NCI-H69 (cell line): ENCODE results near the gene KRCC1.
"Not testable (repeated sequence)": the region's sequence is repeated elsewhere in the genome, so short reads cannot be mapped to it uniquely, and the experiment has no call there.

ENCODE experiments used
- DNase-seq: peaks from one replicate; lab custom pipeline; 2025; lab: John Stamatoyannopoulos, UW

The KRCC1 gene

GRCh38 chr2:88074854-88075292 lies 19.3 kb upstream of the KRCC1 start:
- DNase-seq, result no peak

- DNase-seq, result no peak
Observed at GRCh38 chr2:88074150-88074549, 18.6 kb upstream of the KRCC1 start.

- no peak for DNase-seq
Observed at GRCh38 chr2:88071365-88071764, 15.8 kb upstream of the KRCC1 start.

DNA sequence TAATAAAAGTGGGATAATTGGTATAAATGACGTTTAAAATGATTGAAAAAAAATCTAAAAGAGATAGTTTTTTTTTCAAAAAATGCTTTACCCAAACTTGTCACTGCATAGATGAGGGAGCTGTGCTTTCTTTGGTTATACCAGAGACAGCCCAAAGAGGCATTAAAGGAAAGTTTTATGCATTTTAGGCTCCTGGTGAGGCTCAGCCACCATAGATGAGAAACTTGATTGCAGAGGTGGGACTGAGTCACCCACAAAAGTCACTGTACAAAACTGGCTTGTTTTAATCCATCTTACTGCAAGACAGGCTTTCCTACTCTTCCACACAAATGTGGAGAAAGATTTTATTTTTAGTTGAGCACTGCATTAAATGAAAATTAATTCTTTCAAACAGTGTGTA lies 14.5 kb upstream of the KRCC1 start:
- DNase-seq, result no peak

- no peak for DNase-seq
Observed at GRCh38 chr2:88069117-88069516, 13.5 kb upstream of the KRCC1 start.

GRCh38 chr2:88068044-88068443 lies 12.5 kb upstream of the KRCC1 start:
- no peak for DNase-seq

DNA sequence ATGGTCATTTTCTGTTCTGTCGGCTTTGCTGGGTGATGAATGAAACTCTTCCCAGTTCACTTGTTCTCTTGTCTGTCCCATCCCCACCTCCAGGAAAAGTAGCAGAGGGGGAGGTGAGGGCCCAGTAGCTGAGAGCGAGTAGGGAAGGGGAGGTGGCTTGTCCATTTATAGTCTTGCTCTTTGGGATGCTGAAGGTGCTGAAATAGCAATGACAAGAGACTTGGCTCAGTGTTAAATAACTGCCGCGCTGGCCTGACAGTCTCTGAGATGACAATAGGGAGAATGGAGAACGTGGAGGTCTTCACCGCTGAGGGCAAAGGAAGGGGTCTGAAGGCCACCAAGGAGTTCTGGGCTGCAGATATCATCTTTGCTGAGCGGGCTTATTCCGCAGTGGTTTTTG lies 12.0 kb upstream of the KRCC1 start, which contains the start of gene SMYD1:
Gene SMYD1 (plus strand): TSS at position 228 of the 400 bp plus-strand sequence. CDS start 40 bp downstream, at position 268.
- DNase-seq, result no peak

DNA sequence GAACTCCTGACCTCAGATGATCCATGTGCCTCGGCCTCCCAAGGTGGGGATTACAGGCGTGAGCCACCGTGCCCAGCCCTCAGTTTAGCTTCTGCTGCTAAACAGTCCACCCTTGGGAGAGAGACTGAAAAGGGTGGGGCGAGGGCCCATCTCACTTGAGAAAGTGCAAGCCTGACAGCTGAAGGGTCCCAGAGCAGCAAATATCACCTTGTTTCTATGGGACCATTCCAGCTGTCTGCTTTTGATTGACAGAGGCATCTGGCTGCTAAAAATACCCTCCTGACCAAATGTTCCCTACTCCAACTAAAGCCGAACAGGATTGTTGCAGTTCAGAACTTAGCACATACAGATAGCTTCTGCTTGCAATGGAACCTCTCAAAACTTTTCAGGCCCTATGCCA lies 11.6 kb upstream of the KRCC1 start:
- DNase-seq, result no peak

GRCh38 chr2:88066543-88066942 lies 11.0 kb upstream of the KRCC1 start:
- no peak for DNase-seq

DNA sequence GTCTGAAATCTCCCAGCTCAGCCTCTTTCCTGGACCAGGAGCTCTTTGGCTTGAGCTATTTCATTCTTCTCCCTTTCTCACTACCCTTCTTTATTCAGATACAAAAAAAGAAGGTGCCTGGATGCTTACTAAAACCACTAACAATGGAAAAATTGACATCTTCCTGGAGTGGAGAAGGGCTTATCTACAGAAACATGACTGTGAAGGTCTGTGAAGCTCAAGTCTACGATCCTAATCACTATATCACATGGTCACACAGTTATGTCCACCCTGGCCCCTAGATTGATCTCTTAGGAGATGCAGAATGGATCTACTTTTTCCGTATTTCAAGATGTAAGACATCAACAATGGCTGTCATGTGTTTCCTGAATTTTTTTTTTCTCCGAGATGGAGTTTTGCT lies 5.7 kb upstream of the KRCC1 start:
- DNase-seq, result no peak

- no peak for DNase-seq
Observed at GRCh38 chr2:88060907-88061275, 5.3 kb upstream of the KRCC1 start.

DNA sequence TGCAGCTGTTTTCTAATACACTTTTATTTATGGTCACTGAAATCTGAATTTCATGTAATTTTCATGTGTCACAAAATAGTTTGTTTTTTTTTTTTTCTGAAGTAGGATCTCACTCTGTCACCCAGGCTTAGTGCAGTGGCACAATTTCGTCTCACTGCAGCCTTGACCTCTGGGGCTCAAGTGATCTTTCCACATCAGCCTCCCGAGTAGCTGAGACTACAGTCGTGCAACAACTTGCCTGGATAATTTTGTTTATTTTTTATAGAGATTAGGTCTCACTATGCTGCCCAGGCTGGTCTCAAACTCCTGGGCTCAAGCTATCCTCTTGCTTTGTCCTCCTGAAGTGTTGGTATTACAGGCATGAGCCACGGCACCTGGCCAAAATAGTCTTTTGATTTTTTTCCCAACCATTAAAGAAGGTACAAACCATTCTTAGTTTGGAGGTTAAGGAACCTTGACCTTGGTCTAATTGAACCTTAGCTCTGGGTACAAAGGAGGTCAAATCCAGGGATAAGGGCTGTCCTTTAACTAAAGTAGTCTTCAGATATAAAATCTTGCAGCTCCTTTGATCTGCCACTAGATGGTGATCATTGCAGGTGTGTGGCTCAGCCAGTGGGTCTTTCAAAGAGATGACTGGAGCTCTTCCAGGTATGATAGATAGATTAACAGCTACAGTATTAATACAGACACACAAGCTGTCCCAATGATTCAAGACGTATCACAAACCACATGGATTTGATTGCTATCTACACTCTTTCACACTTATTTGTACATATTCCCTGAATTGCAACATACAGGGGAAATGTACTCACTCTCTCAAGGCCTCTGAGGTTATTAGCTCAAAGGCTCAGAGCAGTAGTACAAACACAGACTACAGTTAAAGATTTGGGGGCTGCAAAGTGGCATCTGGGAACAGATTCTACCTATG lies 4.7 kb upstream of the KRCC1 start:
- peak; percentile 59 for DNase-seq

- no peak for DNase-seq
Observed at GRCh38 chr2:88058191-88058590, 2.6 kb upstream of the KRCC1 start.

- no peak for DNase-seq
Observed at GRCh38 chr2:88057437-88057844, 1.9 kb upstream of the KRCC1 start.

GRCh38 chr2:88054782-88055370 lies 707 bp downstream of the KRCC1 start:
- DNase-seq, result peak; percentile 36

DNA sequence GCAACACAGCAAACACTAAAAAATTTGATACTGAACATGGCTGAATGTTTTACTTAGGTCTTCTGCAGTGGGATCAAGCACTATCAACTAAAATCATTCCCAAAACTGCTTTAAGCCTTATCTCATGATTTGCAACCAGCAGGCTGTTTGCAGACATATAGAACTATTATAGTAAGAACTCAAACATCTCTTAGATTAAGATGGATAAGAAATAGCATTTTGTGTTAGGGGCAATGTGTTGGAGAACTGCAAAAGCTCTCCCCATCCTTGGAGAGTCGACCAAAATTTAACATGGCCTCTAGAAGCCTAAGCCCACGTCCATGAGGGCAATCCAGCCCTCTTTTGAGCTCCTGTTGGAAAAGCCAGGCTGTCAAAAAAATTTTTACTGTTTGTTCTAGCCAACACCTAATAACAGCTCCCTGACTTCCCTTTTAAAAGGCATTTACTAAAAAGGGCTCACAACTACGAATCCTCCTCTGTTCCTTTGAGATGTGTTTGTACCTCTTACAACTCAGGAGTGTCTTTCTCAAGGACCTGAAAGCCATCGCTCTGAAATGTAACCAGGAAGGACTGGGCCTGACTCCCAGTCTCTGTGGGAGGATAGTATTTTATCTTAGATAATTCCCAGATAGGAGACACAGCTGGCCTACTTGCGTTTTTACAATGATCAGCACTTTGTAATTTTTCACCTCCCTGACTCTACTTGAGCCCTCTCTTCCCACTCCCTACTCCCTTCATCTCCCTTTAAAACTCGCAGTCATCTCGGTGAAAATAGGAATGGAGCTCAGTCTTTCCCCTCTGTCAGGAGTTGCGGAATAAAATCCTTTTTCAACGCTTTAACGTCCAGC lies 1.4 kb downstream of the KRCC1 start:
- DNase-seq, result no peak

GRCh38 chr2:88053296-88053695 lies 2.3 kb downstream of the KRCC1 start:
- DNase-seq, result no peak

DNA sequence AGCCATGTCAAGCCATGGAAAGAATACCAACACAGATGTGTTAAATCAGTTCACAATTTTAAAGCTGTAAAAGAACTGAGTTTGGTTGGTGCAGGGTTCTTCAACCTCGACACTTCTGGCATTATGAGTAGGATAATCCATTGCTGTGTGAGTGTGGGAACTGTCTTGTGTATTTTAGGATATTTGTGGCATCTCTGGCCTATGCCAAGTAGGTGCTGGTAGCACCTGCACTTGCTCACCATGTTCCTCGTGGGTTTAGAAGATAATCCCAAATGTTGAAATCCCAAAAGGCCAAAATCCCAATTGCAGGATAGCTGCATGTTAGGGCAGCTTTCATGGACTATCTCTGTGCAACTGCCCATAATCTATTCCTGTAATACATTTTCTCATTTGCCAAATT lies 3.8 kb downstream of the KRCC1 start:
- no peak for DNase-seq

DNA sequence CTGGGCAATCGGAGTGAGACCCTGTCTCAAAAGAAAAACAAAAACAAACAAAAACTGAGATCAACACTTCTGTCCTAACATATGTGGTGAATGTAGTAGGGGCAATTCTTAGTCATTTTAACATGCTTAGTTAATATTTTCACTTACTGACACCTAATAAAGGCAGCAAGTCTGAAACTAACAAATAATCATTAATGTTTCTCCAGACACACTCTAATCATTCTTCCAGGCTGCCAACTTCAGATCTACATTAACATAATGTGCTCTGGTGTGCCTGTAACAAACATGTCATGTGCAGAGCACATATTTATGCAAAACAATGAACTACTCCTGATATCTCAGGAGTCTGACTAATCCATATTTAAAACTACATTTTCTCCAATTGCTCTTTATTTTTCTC lies 6.0 kb downstream of the KRCC1 start:
- no peak for DNase-seq

GRCh38 chr2:88048541-88048940 lies 7.0 kb downstream of the KRCC1 start:
- DNase-seq, result no peak

GRCh38 chr2:88045561-88045960 lies 10.0 kb downstream of the KRCC1 start:
- DNase-seq, result not testable (repeated sequence)

GRCh38 chr2:88042476-88042875 lies 13.1 kb downstream of the KRCC1 start:
- DNase-seq, result no peak
